T-helper 22 cell (primary cell): ENCODE data around the gene RFX3.
"Not testable (repeated sequence)": the region's sequence is repeated elsewhere in the genome, so short reads cannot be mapped to it uniquely, and the experiment has no call there.

Source experiments
- DNase-seq: peaks from one replicate; pipeline ENCODE4 v3.0.0-alpha.2; 2020; ENCODE audit warnings: low read depth

The RFX3 gene

GRCh38 chr9:3346549-3346948 is 179.3 kb downstream of the RFX3 start:
- DNase-seq, result no peak

- no peak for DNase-seq
Measured at GRCh38 chr9:3343671-3344070, 182.1 kb downstream of the RFX3 start.

GRCh38 chr9:3342159-3342777 is 183.5 kb downstream of the RFX3 start:
- no peak for DNase-seq

- DNase-seq, result no peak
Measured at GRCh38 chr9:3337515-3338225, 188.1 kb downstream of the RFX3 start.

GRCh38 chr9:3336951-3337350 is 188.8 kb downstream of the RFX3 start:
- no peak for DNase-seq

- no peak for DNase-seq
Measured at GRCh38 chr9:3332802-3333201, 193.0 kb downstream of the RFX3 start.

- no peak for DNase-seq
Measured at GRCh38 chr9:3331801-3332200, 194.0 kb downstream of the RFX3 start.

- DNase-seq, result no peak
Measured at GRCh38 chr9:3330792-3331420, 194.9 kb downstream of the RFX3 start.

- no peak for DNase-seq
Measured at GRCh38 chr9:3329361-3329760, 196.4 kb downstream of the RFX3 start.

- no peak for DNase-seq
Measured at GRCh38 chr9:3323714-3324113, 202.1 kb downstream of the RFX3 start.

- DNase-seq, result no peak
Measured at GRCh38 chr9:3321186-3321585, 204.6 kb downstream of the RFX3 start.

- not testable (repeated sequence) for DNase-seq
Measured at GRCh38 chr9:3312595-3312994, 213.2 kb downstream of the RFX3 start.

GRCh38 chr9:3308609-3309008 is 217.2 kb downstream of the RFX3 start:
- DNase-seq, result no peak

- not testable (repeated sequence) for DNase-seq
Measured at GRCh38 chr9:3304388-3304787, 221.4 kb downstream of the RFX3 start.

GRCh38 chr9:3299872-3300271 is 225.9 kb downstream of the RFX3 start:
- DNase-seq, result no peak

- no peak for DNase-seq
Measured at GRCh38 chr9:3296536-3296935, 229.3 kb downstream of the RFX3 start.

GRCh38 chr9:3292311-3292710 is 233.5 kb downstream of the RFX3 start:
- no peak for DNase-seq

GRCh38 chr9:3290231-3290840 is 235.5 kb downstream of the RFX3 start:
- no peak for DNase-seq

GRCh38 chr9:3288686-3289085 is 237.1 kb downstream of the RFX3 start:
- no peak for DNase-seq

GRCh38 chr9:3285365-3286161 is 240.2 kb downstream of the RFX3 start:
- no peak for DNase-seq

GRCh38 chr9:3282365-3282764 is 243.4 kb downstream of the RFX3 start:
- no peak for DNase-seq

GRCh38 chr9:3281399-3281798 is 244.4 kb downstream of the RFX3 start:
- DNase-seq, result no peak
